ENCODE measurements around the gene IGDCC3. TPM values are rescaled to one million over a fixed set of nuclear protein-coding genes. Genes with fewer than 3 reads are reported as not detected.

The IGDCC3 gene
- polyA plus RNA-seq, 1 donor (not counting 4 experiments of a cell fraction or from before 2014, with no cell fraction given), result not detected

DNA sequence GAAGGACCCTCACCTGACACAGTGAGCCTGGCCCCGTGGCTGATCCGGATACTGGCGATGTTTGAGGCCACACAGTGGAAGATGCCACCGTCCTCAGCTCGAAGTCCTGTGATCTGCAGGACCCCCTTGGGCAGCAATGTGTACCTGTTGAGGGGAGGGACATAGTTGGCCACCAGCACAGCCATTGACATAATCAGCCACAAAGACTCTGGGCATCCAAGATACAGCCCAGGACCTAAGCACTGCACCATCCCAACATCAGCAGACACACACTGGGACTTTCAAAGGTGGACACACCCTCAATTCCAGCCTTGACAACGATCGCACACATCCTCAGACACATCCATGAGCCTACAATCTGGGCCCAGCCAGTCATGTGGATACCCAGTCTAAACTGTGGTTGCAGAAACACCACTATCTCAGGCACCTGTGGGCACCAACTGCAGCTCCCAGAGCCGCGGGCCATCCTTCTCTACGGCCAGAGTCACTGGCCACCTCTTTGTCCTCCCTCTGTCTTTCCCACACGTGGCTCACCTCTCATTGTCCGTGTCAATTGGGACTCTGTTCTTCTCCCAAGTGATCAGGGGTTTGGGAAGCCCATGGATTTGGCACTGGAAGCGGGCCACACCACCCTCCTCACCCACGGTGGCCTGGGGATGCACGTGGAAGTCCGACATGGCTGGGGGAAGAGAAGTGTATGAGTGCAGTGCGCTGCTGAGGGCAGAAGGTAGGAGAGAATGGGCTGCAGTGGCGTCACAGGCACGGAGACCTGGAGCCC, 42.3 kb downstream of the IGDCC3 start:
- no peak overlapping the region for H3K9ac ChIP-seq (ENCODE audit: control insufficient read depth, extremely low read depth, insufficient read depth, low read length)
- no peak overlapping the region for H3K27ac ChIP-seq (ENCODE audit: control insufficient read depth, insufficient read depth, low read length)
- peaks cover 41% of the 10 kb centered on the region for H3K27me3 ChIP-seq (ENCODE audit: control insufficient read depth, extremely low read depth, insufficient read depth, low read length)
- H3K4me1 ChIP-seq (ENCODE audit: control insufficient read depth, extremely low read depth, insufficient read depth, low read length), result no peaks in the 10 kb centered on the region
- no peaks in the 10 kb centered on the region for H3K36me3 ChIP-seq (ENCODE audit: control insufficient read depth in 2 of 2, extremely low read depth in 1 of 2, insufficient read depth in 2 of 2, low read length in 2 of 2)
- H4K20me1 ChIP-seq (ENCODE audit: control insufficient read depth, extremely low read depth, insufficient read depth, low read length), result no peaks in the 10 kb centered on the region
- dilution Hi-C loops (cut with MboI; ENCODE audit: extremely low pct_ligation_motif_present, low sequenced_read_pairs), result no loop called here
- H3K9me1 ChIP-seq (ENCODE audit: control insufficient read depth, extremely low read depth, insufficient read depth, low read length), result no peaks in the 10 kb centered on the region
- no peaks in the 10 kb centered on the region for H3K9me3 ChIP-seq (ENCODE audit: control insufficient read depth, low read depth, low read length)
- no peak overlapping the region for H2AFZ ChIP-seq (ENCODE audit: control insufficient read depth, low read length)
- no peak overlapping the region for H3K4me2 ChIP-seq (ENCODE audit: control insufficient read depth, extremely low read depth, insufficient read depth, low read depth, low read length)
- H3K4me3 ChIP-seq (ENCODE audit: control insufficient read depth in 2 of 3, extremely low read depth in 1 of 3, insufficient read depth in 2 of 3, low read depth in 1 of 3, low read length in 3 of 3), result no peak overlapping the region
- DNase-seq (ENCODE audit: low read depth, low spot score) (no peak), FAIRE-seq (no peak)
- H3K79me2 ChIP-seq (ENCODE audit: control insufficient read depth, insufficient read depth, low read length), result no peaks in the 10 kb centered on the region
- TF ChIP-seq EZH2 (IDR thresholded peaks at IDR 0.05; ENCODE audit: low read length), result no peak
- TF ChIP-seq, protein P1, sequence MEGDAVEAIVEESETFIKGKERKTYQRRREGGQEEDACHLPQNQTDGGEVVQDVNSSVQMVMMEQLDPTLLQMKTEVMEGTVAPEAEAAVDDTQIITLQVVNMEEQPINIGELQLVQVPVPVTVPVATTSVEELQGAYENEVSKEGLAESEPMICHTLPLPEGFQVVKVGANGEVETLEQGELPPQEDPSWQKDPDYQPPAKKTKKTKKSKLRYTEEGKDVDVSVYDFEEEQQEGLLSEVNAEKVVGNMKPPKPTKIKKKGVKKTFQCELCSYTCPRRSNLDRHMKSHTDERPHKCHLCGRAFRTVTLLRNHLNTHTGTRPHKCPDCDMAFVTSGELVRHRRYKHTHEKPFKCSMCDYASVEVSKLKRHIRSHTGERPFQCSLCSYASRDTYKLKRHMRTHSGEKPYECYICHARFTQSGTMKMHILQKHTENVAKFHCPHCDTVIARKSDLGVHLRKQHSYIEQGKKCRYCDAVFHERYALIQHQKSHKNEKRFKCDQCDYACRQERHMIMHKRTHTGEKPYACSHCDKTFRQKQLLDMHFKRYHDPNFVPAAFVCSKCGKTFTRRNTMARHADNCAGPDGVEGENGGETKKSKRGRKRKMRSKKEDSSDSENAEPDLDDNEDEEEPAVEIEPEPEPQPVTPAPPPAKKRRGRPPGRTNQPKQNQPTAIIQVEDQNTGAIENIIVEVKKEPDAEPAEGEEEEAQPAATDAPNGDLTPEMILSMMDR (optimal IDR thresholded peaks at IDR 0.05 in 1 of 3, IDR thresholded peaks at IDR 0.05 in 1 of 3, conservative IDR thresholded peaks at IDR 0.05 in 1 of 3; ENCODE audit: extremely low read depth in 1 of 3, insufficient read depth in 2 of 3, low read length in 3 of 3), result no peak

DNA sequence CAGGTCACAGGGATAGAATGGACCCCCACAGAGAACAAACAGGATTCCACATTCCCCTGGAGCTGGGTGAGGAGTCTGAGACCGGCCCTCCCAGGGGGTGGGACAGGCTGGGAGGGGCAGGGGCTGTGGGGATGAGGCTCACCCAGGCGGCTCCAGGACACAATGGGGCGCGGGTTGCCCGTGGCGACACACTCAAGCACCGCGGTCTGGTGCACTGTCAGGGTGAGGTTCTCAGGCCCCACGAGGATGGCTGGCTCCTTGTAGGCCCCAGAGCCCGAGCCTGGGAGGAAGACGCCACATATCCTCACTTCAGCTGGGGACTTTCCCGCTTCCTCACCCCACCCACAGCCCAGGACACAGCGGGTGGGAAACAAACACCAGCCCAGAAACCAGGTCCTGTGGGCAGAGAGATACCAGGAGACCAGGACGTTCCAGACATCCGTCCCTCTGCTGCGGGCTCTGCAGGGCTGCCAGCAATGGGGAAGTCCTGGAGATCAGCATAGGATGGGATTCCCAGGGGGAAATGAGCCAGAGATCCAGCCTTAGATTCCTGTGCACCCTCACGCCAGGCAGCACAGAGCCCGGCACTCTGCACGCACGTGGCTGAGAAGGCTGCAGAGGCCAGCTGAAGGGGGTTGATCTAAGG, 43.1 kb downstream of the IGDCC3 start:
- peaks cover 41% of the 10 kb centered on the region for H3K27me3 ChIP-seq (ENCODE audit: control insufficient read depth, extremely low read depth, insufficient read depth, low read length)

More for the DNA sequence above, 43.1 kb downstream of the IGDCC3 start:
- Histone ChIP-seq H3K4me2 (ENCODE audit: control insufficient read depth, extremely low read depth, insufficient read depth, low read depth, low read length) (no peak overlapping the region), H2AFZ (ENCODE audit: control insufficient read depth, low read length) (no peak overlapping the region), H3K9me1 (ENCODE audit: control insufficient read depth, extremely low read depth, insufficient read depth, low read length) (no peaks in the 10 kb centered on the region), H3K79me2 (ENCODE audit: control insufficient read depth, insufficient read depth, low read length) (no peaks in the 10 kb centered on the region), H3K36me3 (ENCODE audit: control insufficient read depth in 2 of 2, extremely low read depth in 1 of 2, insufficient read depth in 2 of 2, low read length in 2 of 2) (no peaks in the 10 kb centered on the region), H3K4me1 (ENCODE audit: control insufficient read depth, extremely low read depth, insufficient read depth, low read length) (no peaks in the 10 kb centered on the region), H3K4me3 (ENCODE audit: control insufficient read depth in 2 of 3, extremely low read depth in 1 of 3, insufficient read depth in 2 of 3, low read depth in 1 of 3, low read length in 3 of 3) (no peak overlapping the region), H3K9ac (ENCODE audit: control insufficient read depth, extremely low read depth, insufficient read depth, low read length) (no peak overlapping the region), H3K9me3 (ENCODE audit: control insufficient read depth, low read depth, low read length) (no peaks in the 10 kb centered on the region), H3K27ac (ENCODE audit: control insufficient read depth, insufficient read depth, low read length) (no peak overlapping the region), H4K20me1 (ENCODE audit: control insufficient read depth, extremely low read depth, insufficient read depth, low read length) (no peaks in the 10 kb centered on the region)
- DNase-seq (ENCODE audit: low read depth, low spot score) (no peak), FAIRE-seq (no peak)
- dilution Hi-C loops (cut with MboI; ENCODE audit: extremely low pct_ligation_motif_present, low sequenced_read_pairs), result no loop called here
- no peak for TF ChIP-seq EZH2 (IDR thresholded peaks at IDR 0.05; ENCODE audit: low read length)
- TF ChIP-seq, protein P1 (optimal IDR thresholded peaks at IDR 0.05 in 1 of 3, IDR thresholded peaks at IDR 0.05 in 1 of 3, conservative IDR thresholded peaks at IDR 0.05 in 1 of 3; ENCODE audit: extremely low read depth in 1 of 3, insufficient read depth in 2 of 3, low read length in 3 of 3), result no peak

Data from keratinocyte (primary cell).